Measurements from ENCODE around the gene KIF1A. TPM values are rescaled to one million over a fixed set of nuclear protein-coding genes. Genes with fewer than 3 reads are reported as not detected.
"Not testable (repeated sequence)": the region's sequence is repeated elsewhere in the genome, so short reads cannot be mapped to it uniquely, and the experiment has no call there.

The KIF1A gene
- total and polyA plus RNA-seq, 4 experiments from 2014 or later, result not detected

DNA sequence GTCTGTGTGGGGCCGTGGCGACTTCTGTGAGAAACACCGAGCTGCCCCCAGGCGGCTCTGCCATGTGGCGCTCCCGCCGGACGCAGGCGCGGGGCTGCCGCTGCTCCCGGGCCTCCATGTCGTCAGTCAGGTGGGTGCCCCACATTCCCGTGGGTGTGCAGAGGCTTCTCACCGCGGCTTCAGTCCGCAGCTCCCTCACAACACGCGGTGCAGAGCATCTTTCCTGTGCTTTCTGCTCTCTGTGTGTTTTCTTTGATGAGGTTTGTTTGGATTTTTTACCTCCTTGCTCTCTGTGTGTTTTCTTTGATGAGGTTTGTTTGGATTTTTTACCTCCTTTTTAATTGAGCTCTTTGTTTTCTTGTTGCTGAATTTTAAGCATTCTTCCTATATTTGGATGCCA is 115.4 kb downstream of the KIF1A start:
- POLR2A ChIA-PET (ENCODE audit: partially characterized antibody), result interaction anchor here (1.0 kb wide), 1 partner anchor 136 kb away, joined by 6 read pairs; no protein-coding TSS in a partner anchor
- intact Hi-C loops (cut with micrococcal nuclease), result loop anchor here (10.0 kb wide), 1 partner anchor 190 kb away; no protein-coding TSS in a partner anchor
- peak in 4 of 5 donors; percentile 39 to 55 (median 44) for DNase-seq
- peak overlapping the region; percentile 22 to 79 (median 63) for H3K4me3 Mint-ChIP-seq
- Histone ChIP-seq H3K36me3 (ENCODE audit: insufficient read depth, low read length) (no peaks in the 10 kb centered on the region), H3K4me3 (ENCODE audit: low read length in 2 of 2) (no peak overlapping the region), H3K27me3 (ENCODE audit: insufficient read depth, low read length) (no peaks in the 10 kb centered on the region), H3K4me1 (ENCODE audit: insufficient read depth, low read length) (peaks cover 19% of the 10 kb centered on the region), H3K27ac (ENCODE audit: low read depth, low read length) (no peak overlapping the region), H3K9me3 (ENCODE audit: control insufficient read depth in 1 of 2, low read length in 2 of 2) (no peaks in the 10 kb centered on the region)
- CTCF ChIA-PET (ENCODE audit: partially characterized antibody), result interaction anchor here (1.0 to 1.3 kb wide), 2 partner anchors 138 to 190 kb away, joined by 3 to 7 read pairs; no protein-coding TSS in a partner anchor
- H3K4me1 Mint-ChIP-seq, result peaks cover 11 to 20% (median 15%) of the 10 kb centered on the region in 4 donors
- H3K36me3 Mint-ChIP-seq, result no peaks in the 10 kb centered on the region
- no peaks in the 10 kb centered on the region for H3K9me3 Mint-ChIP-seq
- H3K27me3 Mint-ChIP-seq, result peaks cover 5 to 18% of the 10 kb centered on the region in 2 donors
- H3K27ac Mint-ChIP-seq, result peak overlapping the region in 5 of 7 donors; percentile 8 to 59 (median 40)

DNA sequence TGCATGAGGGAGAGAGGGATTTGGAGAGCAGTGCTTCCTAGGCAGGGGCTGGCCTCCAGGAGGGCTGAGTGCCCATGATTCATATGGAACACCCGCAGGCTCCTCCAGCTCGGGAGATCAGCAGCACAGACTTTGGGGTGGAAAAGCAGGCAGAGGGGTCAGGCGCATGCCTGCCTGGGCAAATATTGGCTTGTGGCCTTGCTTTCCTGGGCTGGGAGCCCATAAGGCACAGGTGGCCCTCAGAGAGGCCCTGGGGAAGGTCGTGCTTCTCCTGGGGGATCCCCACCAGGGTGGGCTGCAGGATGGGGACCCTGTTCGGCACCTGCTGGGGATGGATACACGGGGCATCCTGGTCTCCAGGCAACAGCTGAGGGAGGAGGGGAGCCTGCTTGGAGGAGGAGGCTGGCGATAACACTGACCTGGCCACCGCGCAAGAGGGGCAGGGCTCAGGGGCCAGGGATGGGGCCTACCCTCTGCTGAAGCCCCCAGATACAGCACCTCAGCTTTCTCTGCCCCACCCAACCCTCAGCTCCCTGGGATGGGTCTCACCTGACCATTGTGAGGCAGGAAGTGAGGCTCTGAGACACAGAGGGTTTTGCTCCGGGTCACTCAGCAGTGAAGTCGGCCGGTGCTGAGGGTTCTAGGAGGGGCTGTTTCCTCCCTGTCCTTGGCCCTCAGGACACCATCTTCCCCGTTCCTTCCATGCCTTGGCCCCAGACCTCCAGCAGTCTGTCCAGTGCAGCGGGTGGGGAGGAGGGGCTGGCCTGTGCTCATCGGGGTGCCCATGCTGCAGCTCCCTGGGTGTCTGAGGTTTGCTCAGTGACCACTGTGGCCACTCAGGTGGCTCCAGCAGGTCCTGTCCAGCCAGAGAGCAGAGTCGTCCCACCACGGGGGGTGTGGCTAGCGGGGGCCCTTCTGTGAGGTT is 116.3 kb downstream of the KIF1A start:
- Histone ChIP-seq H3K27ac (ENCODE audit: low read depth, low read length) (no peak overlapping the region), H3K9me3 (ENCODE audit: control insufficient read depth in 1 of 2, low read length in 2 of 2) (no peaks in the 10 kb centered on the region), H3K36me3 (ENCODE audit: insufficient read depth, low read length) (no peaks in the 10 kb centered on the region), H3K4me1 (ENCODE audit: insufficient read depth, low read length) (peaks cover 19% of the 10 kb centered on the region), H3K4me3 (ENCODE audit: low read length in 2 of 2) (no peak overlapping the region), H3K27me3 (ENCODE audit: insufficient read depth, low read length) (no peaks in the 10 kb centered on the region)
- intact Hi-C loops (cut with micrococcal nuclease), result loop anchor here (10.0 kb wide), 1 partner anchor 189 kb away; no protein-coding TSS in a partner anchor
- no peaks in the 10 kb centered on the region for H3K36me3 Mint-ChIP-seq
- no peak for DNase-seq
- POLR2A ChIA-PET (ENCODE audit: partially characterized antibody), result interaction anchor here (1.0 kb wide), 1 partner anchor 135 kb away, joined by 6 read pairs; no protein-coding TSS in a partner anchor
- CTCF ChIA-PET (ENCODE audit: partially characterized antibody), result interaction anchor here (1.0 to 1.4 kb wide), 2 partner anchors 137 to 190 kb away, joined by 3 to 4 read pairs; no protein-coding TSS in a partner anchor
- peak overlapping the region in 1 of 7 donors; percentile 59 for H3K27ac Mint-ChIP-seq
- H3K27me3 Mint-ChIP-seq, result peaks cover 5 to 13% of the 10 kb centered on the region in 2 donors
- no peaks in the 10 kb centered on the region for H3K9me3 Mint-ChIP-seq
- peaks cover 11 to 20% (median 15%) of the 10 kb centered on the region in 4 donors for H3K4me1 Mint-ChIP-seq
- H3K4me3 Mint-ChIP-seq, result peak overlapping the region in 3 of 8 donors; percentile 17 to 44 (median 21)

DNA sequence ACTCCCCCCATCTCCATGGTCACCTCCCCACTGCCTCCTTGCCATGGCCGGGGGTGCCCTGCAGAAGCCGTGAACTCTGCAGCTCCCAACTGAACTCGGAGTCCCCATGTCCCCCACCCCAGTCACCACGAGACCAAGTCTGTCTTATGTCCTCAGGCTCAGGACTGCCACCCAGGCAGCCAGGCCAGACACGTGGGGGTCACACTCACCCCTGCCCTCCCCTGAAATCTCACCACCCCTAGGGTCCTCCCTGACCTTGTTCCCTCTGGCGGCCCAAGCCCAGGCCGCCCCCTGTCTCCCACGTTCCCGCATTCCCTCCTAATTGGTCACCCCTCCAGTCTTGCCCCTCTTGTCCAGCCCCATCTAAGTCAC is 117.4 kb downstream of the KIF1A start:
- Mint-ChIP-seq H3K4me3 (no peak overlapping the region), H3K9me3 (no peaks in the 10 kb centered on the region), H3K36me3 (no peaks in the 10 kb centered on the region), H3K4me1 (peaks cover 11 to 20% (median 15%) of the 10 kb centered on the region in 4 donors), H3K27ac (no peak overlapping the region), H3K27me3 (peaks cover 5 to 9% of the 10 kb centered on the region in 2 donors)
- H3K4me1 ChIP-seq (ENCODE audit: insufficient read depth, low read length), result peaks cover 19% of the 10 kb centered on the region
- H3K27me3 ChIP-seq (ENCODE audit: insufficient read depth, low read length), result no peaks in the 10 kb centered on the region
- intact Hi-C loops (cut with micrococcal nuclease), result loop anchor here (10.0 kb wide), 1 partner anchor 188 kb away; no protein-coding TSS in a partner anchor
- no peaks in the 10 kb centered on the region for H3K9me3 ChIP-seq (ENCODE audit: control insufficient read depth in 1 of 2, low read length in 2 of 2)
- ChIA-PET CTCF (ENCODE audit: partially characterized antibody) (interaction anchor here (1.4 kb wide), 1 partner anchor 188 kb away, joined by 4 read pairs; no protein-coding TSS in a partner anchor), POLR2A (ENCODE audit: partially characterized antibody) (no interaction called here)
- no peaks in the 10 kb centered on the region for H3K36me3 ChIP-seq (ENCODE audit: insufficient read depth, low read length)
- no peak overlapping the region for H3K4me3 ChIP-seq (ENCODE audit: low read length in 2 of 2)
- no peak overlapping the region for H3K27ac ChIP-seq (ENCODE audit: low read depth, low read length)
- no peak for DNase-seq

DNA sequence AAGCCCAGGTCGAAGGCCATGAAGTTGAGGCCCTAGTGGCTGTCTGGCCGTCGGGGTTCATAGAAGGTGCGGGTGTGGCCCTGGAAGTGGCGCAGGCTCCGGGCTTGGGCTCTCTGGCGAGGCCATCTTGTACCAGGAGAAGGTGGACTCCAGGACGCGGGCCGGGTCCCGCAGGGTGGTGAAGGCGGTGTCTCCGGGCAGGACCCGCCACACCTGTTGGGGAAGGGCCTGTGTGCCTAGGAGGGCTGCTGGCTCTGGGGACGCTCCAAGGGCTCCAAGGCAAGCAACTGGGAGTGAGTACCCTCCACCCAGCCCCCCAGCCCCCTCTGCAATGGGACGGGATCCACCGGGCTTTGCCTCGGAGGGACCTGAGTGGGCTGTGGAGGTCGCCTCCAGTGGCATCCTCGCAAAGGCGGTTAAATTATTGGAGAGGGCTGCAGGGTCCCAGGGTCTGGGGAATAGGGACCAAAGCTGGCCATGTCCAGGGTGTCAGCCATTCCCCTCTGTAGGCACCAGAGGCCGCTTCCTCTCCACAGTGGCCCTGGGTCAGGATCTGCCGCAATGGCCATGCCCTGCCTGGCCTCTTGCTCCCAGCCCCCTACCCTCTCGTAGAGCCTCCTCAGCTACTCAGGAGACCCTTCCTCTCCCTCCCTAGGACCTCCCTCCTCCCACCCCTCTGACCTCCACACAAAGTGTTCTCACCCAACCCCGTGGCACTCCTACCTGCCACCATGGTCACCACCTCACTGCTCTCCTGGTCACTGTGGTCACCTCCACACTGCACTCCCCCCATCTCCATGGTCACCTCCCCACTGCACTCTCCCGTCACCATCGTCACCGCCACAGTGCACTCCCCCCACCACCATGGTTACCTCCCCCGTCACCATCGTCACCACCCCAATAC is 118.0 kb downstream of the KIF1A start:
- Mint-ChIP-seq H3K4me3 (peak overlapping the region in 1 of 8 donors; percentile 48), H3K27me3 (peaks cover 5 to 9% of the 10 kb centered on the region in 2 donors), H3K36me3 (no peaks in the 10 kb centered on the region), H3K27ac (peak overlapping the region in 1 of 7 donors; percentile 35), H3K4me1 (peaks cover 11 to 20% (median 15%) of the 10 kb centered on the region in 4 donors), H3K9me3 (no peaks in the 10 kb centered on the region)
- no peak for DNase-seq
- Histone ChIP-seq H3K27ac (ENCODE audit: low read depth, low read length) (no peak overlapping the region), H3K36me3 (ENCODE audit: insufficient read depth, low read length) (no peaks in the 10 kb centered on the region), H3K4me3 (ENCODE audit: low read length in 2 of 2) (no peak overlapping the region), H3K9me3 (ENCODE audit: control insufficient read depth in 1 of 2, low read length in 2 of 2) (no peaks in the 10 kb centered on the region), H3K27me3 (ENCODE audit: insufficient read depth, low read length) (no peaks in the 10 kb centered on the region), H3K4me1 (ENCODE audit: insufficient read depth, low read length) (peaks cover 19% of the 10 kb centered on the region)
- ChIA-PET POLR2A (ENCODE audit: partially characterized antibody) (no interaction called here), CTCF (ENCODE audit: partially characterized antibody) (no interaction called here)
- intact Hi-C loops (cut with micrococcal nuclease), result loop anchor here (10.0 kb wide), 1 partner anchor 187 kb away; no protein-coding TSS in a partner anchor

DNA sequence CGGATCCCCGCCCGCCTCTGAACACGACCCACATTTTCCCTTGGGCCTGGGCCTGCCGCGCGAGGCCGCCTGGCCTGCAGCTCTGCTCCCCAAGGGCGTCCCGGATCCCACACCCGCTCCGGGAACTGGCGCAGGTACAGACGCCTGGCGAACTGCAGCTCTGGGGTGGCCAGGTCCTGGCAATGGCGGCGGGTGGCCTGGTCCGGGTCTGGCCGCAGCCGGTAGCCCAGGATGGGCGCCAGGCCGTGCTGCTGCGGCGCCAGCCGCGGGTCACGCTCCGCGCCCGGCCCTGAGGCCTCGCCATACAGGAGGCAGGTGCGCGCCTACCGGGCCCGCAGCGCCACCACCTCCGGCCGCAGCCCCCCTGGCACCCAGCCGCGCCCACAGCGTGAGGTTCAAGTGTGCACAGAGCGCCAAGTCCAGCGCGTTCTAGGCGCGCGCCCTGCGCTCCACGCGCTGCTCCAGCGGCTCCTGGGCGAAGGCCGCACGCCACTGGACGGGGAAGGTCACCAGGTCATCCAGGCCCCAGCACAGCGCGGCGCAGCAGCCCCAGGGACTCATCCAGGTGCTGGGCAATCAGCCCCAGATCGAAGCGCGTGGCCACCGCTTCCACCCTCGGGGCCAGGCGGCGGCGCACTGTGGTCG is 118.8 kb downstream of the KIF1A start:
- Histone ChIP-seq H3K36me3 (ENCODE audit: insufficient read depth, low read length) (no peaks in the 10 kb centered on the region), H3K27ac (ENCODE audit: low read depth, low read length) (no peak overlapping the region), H3K4me3 (ENCODE audit: low read length in 2 of 2) (no peak overlapping the region), H3K4me1 (ENCODE audit: insufficient read depth, low read length) (peaks cover 19% of the 10 kb centered on the region), H3K9me3 (ENCODE audit: control insufficient read depth in 1 of 2, low read length in 2 of 2) (no peaks in the 10 kb centered on the region), H3K27me3 (ENCODE audit: insufficient read depth, low read length) (no peaks in the 10 kb centered on the region)
- H3K9me3 Mint-ChIP-seq, result no peaks in the 10 kb centered on the region
- DNase-seq, result no peak
- intact Hi-C loops (cut with micrococcal nuclease), result loop anchor here (10.0 kb wide), 1 partner anchor 186 kb away; no protein-coding TSS in a partner anchor
- peaks cover 11 to 20% (median 15%) of the 10 kb centered on the region in 4 donors for H3K4me1 Mint-ChIP-seq
- no peaks in the 10 kb centered on the region for H3K36me3 Mint-ChIP-seq
- CTCF ChIA-PET (ENCODE audit: partially characterized antibody), result no interaction called here
- POLR2A ChIA-PET (ENCODE audit: partially characterized antibody), result no interaction called here
- no peak overlapping the region for H3K27ac Mint-ChIP-seq
- H3K4me3 Mint-ChIP-seq, result no peak overlapping the region
- H3K27me3 Mint-ChIP-seq, result peaks cover 5 to 9% of the 10 kb centered on the region in 2 donors

DNA sequence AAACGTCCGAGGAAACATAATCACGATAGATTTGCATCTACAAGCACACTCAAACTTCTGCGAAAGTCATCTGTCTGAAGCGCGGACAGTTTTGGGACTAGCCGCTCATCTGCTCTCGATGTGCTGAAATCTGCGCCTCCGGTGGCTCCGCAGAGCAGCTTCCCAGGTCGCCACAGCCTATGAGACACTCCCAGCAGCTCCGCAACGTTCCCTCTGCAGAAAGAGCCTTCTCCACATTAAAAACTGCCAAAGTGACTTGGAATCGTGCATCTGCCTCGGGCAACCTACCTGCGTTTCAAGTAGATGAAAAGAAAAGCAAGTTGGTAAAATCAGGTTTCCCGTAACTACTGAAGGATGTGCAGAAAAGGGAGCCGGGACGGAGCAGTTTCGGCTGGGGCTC is 119.4 kb downstream of the KIF1A start:
- H3K27ac Mint-ChIP-seq; H3K9me3 Mint-ChIP-seq; H3K27me3 Mint-ChIP-seq; H3K36me3 ChIP-seq (ENCODE audit: insufficient read depth, low read length); H3K4me3 Mint-ChIP-seq; CTCF ChIA-PET (ENCODE audit: partially characterized antibody); H3K9me3 ChIP-seq (ENCODE audit: control insufficient read depth in 1 of 2, low read length in 2 of 2); H3K36me3 Mint-ChIP-seq; POLR2A ChIA-PET (ENCODE audit: partially characterized antibody); H3K27ac ChIP-seq (ENCODE audit: low read depth, low read length); H3K4me3 ChIP-seq (ENCODE audit: low read length in 2 of 2); H3K27me3 ChIP-seq (ENCODE audit: insufficient read depth, low read length): not testable (repeated sequence)
- H3K4me1 Mint-ChIP-seq, result peaks cover 11 to 19% (median 14%) of the 10 kb centered on the region in 4 donors
- intact Hi-C loops (cut with micrococcal nuclease), result loop anchor here (10.0 kb wide), 1 partner anchor 186 kb away; no protein-coding TSS in a partner anchor
- H3K4me1 ChIP-seq (ENCODE audit: insufficient read depth, low read length), result peaks cover 18% of the 10 kb centered on the region
- DNase-seq, result peak in 1 of 5 donors; percentile 19
